B cell (primary cell): ENCODE results near the gene MRPL14.

Experiments used
- CTCF ChIP-seq: fragments of 200-600 bp; IDR thresholded peaks from one replicate; pipeline ENCODE4 v1.8.0; 2022; ENCODE audit warnings: antibody characterized with exemption, mild to moderate bottlenecking
- EZH2 ChIP-seq: IDR thresholded peaks from 2 replicates; pipeline ENCODE4 v1.6.1; 2012; ENCODE audit warnings: borderline replicate concordance, low read depth, mild to moderate bottlenecking, moderate library complexity, low read length; ENCODE audit not compliant: insufficient read depth, poor library complexity, severe bottlenecking

GRCh38 chr6:44063561-44064059 is 63.6 kb downstream of the MRPL14 start:
- no peak for TF ChIP-seq CTCF
- no peak for TF ChIP-seq EZH2
